Stimulated activated CD4-positive, alpha-beta T cell treated with anti-CD3 and anti-CD28 coated beads, Interleukin-1b, Interleukin-23, amount 100 ng/mL, for 24 hours (primary cell): ENCODE data around the gene CDNF.
"Not testable (repeated sequence)": the region's sequence is repeated elsewhere in the genome, so short reads cannot be mapped to it uniquely, and the experiment has no call there.

ENCODE experiments used
- DNase-seq, 4 experiments: peaks; one replicate each; pipeline ENCODE4 v3.0.0-alpha.2; 2020; ENCODE audit warnings: low read depth in 4 of 4, low spot score in 1 of 4

CDNF gene

DNA sequence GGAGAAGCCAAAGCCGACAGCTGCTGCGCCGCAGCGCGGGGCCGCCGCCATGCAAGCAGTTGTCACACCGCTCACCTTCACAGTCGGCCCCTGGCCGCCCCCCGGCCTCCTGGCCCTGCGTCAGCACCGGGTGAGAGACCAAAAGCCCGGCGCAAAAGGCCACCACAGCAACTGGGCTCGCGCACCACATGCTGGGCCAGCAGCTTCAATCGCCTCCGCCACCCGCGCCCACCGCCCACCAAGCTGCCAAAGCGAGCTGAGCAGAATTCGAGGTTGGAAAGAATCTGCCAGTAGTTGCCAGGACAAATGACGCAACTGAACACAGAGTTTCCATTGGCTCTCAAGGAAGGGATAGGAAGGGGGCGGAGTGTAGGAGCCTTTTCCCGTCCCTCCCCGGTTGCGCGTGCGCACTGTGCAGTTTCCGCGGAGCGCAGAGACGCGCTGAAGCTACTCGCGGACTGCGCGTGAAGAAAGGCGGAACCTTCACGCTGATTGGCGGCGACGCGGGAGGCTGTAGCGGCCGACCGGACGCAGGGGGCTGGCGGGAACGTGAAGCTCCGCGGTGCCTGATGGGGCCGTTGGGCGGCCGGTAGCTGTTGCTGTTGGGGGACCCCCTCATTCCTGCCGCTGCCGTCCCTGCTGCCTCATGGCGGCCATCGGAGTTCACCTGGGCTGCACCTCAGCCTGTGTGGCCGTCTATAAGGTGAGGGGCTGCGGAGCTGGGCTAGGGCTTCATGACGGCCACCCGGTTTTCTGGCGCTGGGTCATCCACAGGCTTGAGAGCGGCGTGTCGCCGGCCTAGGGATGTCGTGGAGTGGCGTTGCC, at the start of gene CDNF, which contains the start of the genes HSPA14 and MSANTD7:
Gene CDNF (minus strand): TSS at position 281 of the 825 bp plus-strand sequence. CDS start 91 bp downstream, at position 190.
Gene HSPA14 (plus strand): TSS at position 550 of the 825 bp plus-strand sequence. CDS start 97 bp downstream, at position 647.
Gene MSANTD7 (plus strand): TSS at position 550 of the 825 bp plus-strand sequence. CDS start 3,979 bp downstream, outside the sequence.
- DNase-seq: peak; percentile 97 to 98 (median 98)

DNA sequence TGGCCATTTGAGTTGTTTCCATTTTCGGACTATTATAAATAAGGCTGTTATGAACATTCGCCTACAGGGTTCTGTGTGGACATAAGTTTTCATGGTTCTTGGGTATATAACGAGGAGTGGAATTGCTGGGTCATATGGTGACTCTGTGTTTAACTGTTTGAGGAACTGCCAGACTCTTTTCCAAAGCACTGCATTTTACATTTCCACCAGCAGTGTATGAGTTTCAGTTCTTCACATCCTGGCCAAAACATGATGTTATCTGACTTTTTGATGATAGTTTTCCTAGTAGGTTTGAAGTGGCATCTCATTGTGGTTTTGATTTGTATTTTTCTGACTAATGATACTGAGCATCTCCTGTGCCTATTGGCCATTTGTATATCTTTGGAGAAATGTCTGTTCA, 46.2 kb upstream of the CDNF start:
- DNase-seq: no peak

DNA sequence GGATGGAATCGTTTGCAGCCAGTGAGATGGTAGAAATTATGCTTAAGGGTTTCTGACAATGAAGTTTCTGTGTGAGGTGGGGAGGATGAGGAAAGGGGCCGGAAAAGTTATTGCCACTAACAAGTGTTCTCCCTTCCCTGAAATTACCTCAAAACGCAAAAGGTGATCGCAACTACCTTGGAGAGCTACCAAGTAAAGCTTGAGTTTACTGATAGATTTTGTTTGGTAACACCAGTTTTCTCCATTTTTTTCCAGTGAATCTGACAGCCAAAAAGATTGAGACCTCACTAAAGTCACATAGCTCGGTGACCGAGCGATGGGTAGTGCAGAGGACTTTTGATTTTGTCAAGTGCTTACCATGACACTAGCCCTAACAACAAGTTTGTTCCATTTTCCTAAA, 42.4 kb upstream of the CDNF start:
- no peak for DNase-seq

DNA sequence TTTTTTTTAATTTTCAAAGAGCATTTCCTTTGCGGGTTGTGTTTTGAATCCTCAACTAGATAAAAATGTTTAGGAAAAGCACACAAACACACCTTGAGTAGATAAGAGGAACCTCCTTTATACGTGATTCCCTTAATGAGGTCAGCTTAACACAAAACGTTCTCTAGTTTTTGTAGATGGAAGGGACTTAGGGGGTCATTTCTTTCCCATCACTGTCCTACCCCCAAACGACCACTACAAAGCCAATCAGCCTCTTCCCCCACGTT, 42.0 kb upstream of the CDNF start:
- DNase-seq: no peak

DNA sequence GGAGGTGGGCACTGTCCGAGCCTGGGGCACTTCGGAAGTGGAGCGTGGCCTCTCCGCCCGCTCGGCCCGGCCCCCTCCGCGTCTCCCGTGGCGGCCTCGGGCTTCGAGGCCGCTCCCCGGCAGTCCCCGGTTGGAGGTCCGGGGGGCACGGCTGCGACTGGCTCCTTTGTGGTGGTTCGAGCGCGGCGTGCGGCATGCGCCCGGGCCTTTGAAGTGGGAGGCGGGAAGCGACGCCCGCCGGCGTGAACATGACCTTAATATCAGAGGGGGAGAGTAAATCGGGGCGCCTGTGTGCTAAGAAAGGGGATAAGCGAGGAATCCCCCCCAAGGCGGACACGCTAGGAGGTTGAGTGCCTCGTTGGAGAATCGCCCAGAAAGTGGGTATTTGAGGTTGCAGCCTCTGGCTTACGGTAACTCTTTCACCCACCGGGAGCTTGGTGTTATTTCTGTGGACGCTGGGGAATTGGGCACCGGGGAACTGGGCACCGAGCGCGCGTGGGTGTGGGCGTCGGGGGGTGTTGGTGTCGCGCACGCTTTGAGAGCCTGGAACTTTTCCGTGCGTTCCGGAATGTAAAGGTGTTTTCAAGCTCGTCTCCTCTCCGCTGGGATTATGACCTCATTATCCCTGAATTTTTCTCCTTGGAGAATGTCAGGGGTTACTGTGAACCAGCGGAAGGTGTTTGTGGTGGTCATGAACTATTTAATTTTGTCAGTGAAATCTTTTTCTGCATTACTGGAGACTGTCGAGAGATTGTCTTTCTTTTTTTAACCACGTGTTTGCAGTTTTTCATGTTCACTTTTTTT, 41.5 kb upstream of the CDNF start:
- peak in 3 of 4 experiments; percentile 7 to 26 (median 15) for DNase-seq

DNA sequence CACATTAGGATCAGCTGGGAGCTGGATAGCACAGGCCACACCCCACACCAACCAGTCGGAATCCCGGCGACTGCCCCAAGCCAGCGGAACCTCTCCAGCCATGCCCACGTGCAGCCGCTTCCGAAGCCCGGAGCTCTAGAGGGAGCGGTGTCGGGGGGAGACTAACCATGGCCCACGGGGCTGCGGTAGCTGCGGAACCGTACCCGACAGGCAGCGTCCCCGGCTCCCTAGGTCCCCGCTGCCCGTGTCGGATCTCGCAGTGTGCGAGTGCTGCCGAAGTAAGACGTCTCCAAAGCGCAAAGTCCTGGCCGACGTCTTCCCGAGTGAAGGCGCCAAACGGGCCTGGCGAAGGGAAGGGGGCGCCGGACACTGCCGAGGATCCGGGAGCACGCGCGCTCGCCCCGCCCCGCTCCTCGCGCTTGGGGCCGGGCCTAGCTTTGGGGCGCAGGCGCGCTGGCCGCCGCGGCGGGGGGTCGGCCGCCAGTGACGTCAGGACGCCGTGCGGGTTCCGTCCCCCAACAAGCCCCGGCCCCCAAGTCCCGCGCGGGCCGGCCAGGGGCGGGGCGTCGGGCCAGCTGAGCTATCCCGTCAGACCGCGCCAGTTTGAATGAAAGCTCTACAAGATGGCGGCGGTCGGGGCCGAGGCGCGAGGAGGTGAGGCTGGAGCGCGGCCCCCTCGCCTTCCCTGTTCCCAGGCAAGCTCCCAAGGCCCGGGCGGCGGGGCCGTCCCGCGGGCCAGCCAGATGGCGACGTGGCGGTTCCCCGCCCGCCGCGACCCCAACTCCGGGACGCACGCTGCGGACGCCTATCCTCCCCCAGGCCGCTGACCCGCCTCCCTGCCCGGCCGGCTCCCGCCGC, 40.7 kb upstream of the CDNF start, which contains the start of gene SUV39H2:
Gene SUV39H2 (plus strand): TSS at position 601 of the 858 bp plus-strand sequence. CDS start 23 bp downstream, at position 624.
- DNase-seq: peak; percentile 74 to 91 (median 87)

DNA sequence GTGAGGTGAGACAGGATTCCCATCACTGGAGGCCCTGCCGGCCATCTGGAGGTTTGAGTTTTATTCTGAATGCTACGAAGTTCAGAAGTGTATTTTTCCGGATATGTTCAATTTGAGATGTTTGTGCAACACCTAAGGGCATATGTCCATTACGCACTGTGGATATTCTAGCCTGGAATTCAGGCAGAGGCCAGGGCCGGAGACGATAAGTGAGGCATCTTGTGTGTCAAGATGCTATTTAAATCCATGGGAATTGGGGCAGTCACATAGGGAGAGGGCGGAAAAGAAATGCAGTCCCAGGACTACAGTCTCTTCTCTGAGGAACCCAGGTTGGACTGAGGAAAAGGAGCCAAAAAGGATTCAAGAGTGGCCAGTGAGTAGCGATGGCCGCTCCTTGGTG, 38.9 kb upstream of the CDNF start:
- DNase-seq: no peak

DNA sequence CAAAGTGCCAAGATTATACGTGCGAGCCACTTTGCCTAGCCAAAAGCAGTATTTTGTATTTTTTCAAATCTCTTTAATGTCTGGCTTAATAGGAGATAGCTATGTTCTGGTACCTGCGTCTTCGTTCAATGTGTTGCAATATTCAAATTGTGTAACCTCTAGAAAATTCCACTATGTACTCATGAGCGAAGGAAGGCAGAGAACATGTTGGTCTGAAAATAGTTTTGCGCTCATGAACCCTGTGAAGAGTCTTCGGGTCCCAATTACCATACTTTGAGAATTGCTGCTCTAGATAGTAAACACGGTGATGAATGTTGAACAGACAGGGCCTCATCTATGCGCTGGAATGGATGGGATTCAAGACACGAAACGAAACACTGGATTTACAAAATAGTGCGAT, 38.1 kb upstream of the CDNF start:
- DNase-seq: no peak

DNA sequence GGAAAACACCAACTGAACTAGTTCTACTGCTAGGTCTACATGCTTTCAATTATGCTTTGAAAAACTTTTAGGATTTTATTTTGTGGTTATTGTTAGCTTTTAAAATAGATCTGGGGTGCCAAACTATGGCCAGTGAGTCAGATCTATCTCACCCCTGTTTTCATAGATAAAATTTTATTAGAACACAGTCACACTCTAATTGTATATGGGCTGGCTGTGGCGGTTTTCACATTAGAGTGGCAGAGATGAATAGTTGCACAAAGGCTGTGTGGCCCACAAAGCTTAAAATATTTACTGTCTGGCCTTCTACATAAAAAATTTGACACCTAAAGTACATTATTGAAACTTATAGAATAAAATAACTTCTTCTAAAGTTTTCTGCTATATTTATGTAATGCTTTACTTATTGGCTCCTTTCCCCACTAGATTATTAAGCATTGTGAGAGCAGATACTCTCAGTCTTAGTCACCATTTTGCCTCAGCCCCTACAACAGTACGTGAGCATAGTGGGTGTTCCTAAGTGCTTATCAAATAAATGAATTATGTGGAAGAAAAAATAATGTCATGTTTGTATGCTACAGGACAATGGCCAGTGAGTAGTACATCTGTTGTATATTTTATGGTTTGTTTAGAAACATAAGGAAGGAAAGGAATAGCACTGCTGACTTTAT, 35.4 kb upstream of the CDNF start:
- no peak for DNase-seq

DNA sequence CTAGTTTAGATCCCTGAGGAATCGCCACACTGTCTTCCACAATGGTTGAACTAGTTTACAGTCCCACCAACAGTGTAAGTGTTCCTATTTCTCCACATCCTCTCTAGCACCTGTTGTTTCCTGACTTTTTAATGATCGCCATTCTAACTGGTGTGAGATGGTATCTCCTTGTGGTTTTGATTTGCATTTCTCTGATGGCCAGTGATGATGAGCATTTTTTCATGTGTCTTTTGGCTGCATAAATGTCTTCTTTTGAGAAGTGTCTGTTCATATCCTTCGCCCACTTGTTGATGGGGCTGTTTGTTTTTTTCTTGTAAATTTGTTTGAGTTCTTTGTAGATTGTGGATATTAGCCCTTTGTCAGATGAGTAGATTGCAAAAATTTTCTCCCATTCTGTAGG, 27.0 kb upstream of the CDNF start:
- DNase-seq: not testable (repeated sequence)

DNA sequence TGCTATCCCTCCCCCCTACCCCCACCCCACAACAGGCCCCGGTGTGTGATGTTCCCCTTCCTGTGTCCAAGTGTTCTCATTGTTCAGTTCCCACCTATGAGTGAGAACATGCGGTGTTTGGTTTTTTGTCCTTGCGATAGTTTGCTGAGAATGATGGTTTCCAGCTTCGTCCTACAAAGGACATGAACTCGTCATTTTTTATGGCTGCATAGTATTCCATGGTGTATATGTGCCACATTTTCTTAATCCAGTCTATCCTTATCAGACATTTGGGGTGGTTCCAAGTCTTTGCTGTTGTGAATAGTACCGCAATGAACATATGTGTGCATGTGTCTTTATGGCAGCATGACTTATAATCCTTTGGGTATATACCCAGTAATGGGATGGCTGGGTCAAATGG, 26.6 kb upstream of the CDNF start:
- not testable (repeated sequence) for DNase-seq

DNA sequence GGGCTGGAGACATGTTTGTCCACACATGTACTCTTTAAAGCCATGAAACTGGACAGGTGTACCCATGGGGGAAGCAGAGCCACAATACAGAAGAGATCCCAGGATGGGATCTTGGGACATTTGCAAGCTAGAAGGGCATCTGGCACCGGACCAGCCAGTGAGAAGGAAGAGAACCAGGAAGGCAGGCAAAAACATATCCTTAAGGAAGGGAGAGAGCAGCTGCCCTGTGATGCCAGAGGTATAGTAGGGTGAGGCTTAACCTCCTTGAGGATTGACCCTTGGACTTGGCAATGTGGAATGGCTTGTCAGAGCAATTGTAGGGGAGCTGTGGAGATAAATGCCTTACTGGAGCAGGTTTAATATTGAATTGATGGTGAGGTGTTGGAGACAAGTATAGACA, 23.0 kb upstream of the CDNF start:
- no peak for DNase-seq

DNA sequence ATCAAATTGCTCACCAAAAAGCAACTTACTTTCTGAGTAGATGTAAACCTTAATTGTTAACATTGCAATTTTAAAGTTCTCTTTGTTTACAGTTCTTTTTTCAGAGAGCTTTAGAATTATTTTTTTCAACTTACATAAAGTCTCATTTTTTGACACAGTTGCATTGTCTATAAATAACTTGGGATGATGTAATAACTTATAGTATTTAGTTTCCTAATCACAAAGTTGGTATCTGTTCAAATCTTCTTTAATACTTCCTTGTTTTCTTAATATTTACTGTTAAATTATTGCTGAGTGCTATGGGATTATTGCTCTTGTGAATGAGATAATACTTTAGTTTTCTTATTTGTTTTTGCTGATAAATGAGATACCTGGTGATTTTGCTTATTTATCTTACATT, 21.9 kb upstream of the CDNF start:
- no peak for DNase-seq

DNA sequence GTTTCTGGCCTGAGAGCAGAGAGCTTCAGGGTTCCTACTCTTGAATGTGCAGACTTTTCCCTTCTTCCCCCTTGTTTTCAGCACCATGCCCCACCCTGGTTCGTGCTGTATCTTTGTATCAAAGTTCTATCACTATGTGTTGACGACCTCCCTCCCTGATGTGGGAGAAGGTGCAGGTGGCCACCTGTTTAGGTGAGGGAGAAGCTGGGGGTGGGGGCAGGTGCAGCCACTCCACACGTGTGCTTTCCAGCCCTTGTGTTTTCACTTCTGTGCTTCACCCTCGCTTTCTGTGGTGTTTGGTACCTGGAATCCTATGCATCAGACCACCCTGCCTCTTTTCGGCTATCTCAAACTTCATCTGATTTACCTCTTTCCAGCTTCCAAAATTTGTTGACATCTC, 21.2 kb upstream of the CDNF start:
- no peak for DNase-seq

DNA sequence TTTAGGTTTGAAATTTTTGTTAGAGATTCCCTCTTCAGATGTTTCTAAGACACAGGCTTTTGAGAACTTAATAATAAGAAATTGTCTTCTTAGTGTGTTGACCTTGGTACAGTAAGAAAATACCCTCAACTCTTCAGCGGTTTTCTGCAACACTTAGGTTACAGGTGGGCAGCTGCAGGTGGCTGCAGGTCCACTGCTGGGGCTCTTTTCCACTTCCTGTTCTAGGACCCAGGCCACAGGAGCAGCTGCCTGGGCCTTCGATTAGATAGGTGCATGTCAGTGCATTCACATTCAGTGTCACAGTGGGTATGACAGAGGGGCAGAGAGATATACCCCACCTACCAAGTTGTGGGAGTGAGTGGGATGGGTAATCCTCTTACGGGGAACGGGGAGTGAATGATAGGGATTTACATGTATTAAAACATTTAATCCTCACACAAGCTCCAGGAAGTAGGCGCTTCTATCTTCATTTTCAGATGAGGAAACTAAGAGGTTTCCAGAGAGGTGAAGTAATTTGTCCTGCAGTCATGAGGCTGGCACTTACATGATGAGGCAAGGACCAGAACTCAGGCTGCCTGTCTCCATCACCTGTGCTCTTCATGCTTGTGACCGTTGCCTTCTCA, 20.6 kb upstream of the CDNF start:
- no peak for DNase-seq

DNA sequence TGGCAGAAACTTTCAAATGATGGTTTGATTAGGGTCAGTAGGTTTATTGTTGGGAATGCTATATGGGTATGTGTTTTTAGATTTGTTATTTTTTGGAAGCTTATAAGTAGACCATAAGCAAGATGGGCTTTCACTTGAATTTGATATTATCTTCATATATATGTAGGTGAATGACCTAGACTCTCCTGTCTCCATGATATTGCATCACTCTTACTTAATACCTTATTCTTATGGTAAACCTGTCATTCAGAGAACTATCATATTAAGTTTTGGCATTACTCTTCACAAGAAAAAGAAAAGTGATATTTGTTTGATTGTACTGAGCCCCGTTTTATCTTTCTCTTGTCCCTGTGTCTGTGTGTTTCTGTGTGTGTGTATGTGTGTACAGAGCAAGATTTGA, 17.6 kb upstream of the CDNF start:
- DNase-seq: no peak

DNA sequence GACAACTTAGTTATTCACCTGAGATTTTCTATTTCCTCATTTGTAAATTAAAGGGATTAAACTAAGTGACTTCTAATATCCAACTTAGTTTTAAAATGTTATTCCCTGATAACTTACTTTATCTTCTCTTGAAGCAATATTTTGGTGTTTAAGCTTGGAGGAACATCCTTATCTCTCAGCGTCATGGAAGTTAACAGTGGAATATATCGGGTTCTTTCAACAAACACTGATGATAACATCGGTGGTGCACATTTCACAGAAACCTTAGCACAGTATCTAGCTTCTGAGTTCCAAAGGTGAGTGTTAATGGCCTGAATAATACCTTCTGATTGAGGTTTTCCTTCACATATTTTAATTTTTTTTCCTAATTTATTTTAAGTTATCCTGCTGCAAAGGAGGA, 14.4 kb upstream of the CDNF start:
- no peak for DNase-seq

DNA sequence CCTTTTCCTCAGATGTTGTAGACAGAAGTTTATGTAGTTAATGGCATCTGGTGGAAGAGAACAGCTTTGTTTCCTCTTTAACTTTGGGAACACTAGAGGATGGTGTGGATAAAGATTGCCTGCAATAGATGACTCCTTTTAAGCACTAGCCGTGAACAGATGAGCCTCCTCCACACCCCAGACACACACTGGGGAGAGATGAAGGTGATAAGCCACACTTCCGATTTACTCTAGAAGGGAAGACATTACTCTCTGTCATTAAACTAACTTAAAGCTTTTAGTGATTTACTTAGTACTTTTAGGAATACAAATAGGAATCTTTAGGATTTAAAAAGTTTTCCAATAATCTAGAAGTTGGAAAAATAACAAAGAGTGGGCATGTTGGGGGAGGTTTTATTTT, 7.1 kb upstream of the CDNF start:
- DNase-seq: no peak

DNA sequence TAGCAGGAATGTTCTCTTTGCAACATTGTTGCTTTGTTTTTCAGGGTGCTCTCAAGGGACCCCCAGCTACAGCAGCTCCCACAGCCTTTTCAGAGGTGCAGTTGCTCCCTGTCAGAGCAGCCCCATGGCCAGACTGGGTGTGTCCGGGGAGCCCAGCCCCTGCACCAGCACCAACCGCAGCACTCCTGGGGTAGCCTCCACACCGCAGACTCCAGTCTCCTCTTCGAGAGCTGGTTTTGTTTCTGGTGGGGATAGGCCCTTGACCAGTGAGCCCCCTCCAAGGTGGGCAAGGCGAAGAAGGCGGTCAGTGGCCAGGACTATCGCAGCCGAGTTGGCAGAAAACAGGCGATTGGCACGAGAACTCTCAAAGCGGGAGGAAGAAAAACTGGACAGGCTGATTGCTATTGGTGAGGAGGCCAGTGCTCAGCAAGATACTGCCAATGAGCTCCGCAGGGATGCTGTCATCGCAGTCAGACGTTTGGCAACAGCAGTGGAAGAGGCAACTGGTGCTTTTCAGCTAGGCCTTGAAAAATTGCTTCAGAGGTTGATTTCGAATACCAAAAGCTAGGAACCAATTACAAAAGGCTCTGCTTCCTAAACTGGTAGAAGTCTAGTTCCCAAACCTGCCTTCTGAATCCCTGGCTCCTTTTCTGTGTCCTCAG, 5.6 kb upstream of the CDNF start:
- no peak for DNase-seq

DNA sequence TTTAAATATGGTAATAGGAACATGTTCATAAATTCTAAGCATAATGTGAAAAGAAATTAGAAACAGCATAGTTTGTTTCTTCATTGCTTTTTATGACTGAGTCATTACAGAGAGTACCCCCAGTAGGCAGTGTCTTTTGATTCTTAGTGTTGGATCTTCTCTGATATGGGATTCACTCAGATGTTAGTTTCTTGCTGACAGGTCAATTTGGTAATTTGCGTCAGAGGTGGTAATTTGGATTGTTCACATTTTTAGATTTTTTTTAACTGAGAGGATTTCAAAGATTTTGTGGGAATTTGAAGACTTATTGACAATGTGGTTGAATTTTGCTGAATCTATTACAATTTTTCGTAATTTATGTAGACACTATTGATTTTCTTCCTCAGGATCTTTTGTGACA, 2.3 kb upstream of the CDNF start:
- no peak for DNase-seq
